ENCODE results near the gene STXBP4.

STXBP4 gene

GRCh38 chr17:55122114-55122513, 153.5 kb downstream of the STXBP4 start (continued):
- TF ChIP-seq ARNTL (CRISPR knock-in tag; IDR thresholded peaks at IDR 0.05; ENCODE audit: borderline replicate concordance, low read depth) = no peak
- TF ChIP-seq RARB (CRISPR knock-in tag; IDR thresholded peaks at IDR 0.05) = no peak
- TF ChIP-seq CREB5 (CRISPR knock-in tag; IDR thresholded peaks at IDR 0.05; ENCODE audit: low read depth) = no peak
- TF ChIP-seq POU6F1 (CRISPR knock-in tag; IDR thresholded peaks at IDR 0.05; ENCODE audit: borderline replicate concordance, low read depth) = no peak
- no peak for TF ChIP-seq ZC3H10 (CRISPR knock-in tag; IDR thresholded peaks at IDR 0.05)
- TF ChIP-seq ZNF70 (CRISPR knock-in tag; IDR thresholded peaks at IDR 0.05) = no peak
- no peak for TF ChIP-seq OSR1 (CRISPR knock-in tag; IDR thresholded peaks at IDR 0.05)
- TF ChIP-seq ZNF565 (CRISPR knock-in tag; conservative IDR thresholded peaks at IDR 0.05; ENCODE audit: low read depth) = no peak
- no peak for TF ChIP-seq BACH2 (CRISPR knock-in tag; IDR thresholded peaks at IDR 0.05; ENCODE audit: borderline replicate concordance)
- no peak for TF ChIP-seq CSDC2 (CRISPR knock-in tag; IDR thresholded peaks at IDR 0.05)

- TF ChIP-seq ZNF70 (CRISPR knock-in tag; IDR thresholded peaks at IDR 0.05) = no peak
- TF ChIP-seq SNAI2 (CRISPR knock-in tag; IDR thresholded peaks at IDR 0.05) = no peak
- no peak for TF ChIP-seq PPARA (CRISPR knock-in tag; IDR thresholded peaks at IDR 0.05; ENCODE audit: borderline replicate concordance)
- TF ChIP-seq ZNF565 (CRISPR knock-in tag; conservative IDR thresholded peaks at IDR 0.05; ENCODE audit: low read depth) = no peak
- TF ChIP-seq PATZ1 (CRISPR knock-in tag; IDR thresholded peaks at IDR 0.05; ENCODE audit: borderline replicate concordance) = no peak
- no peak for TF ChIP-seq ZC3H10 (CRISPR knock-in tag; IDR thresholded peaks at IDR 0.05)
- TF ChIP-seq ESRRG (CRISPR knock-in tag; IDR thresholded peaks at IDR 0.05) = no peak
- TF ChIP-seq ZNF8 (CRISPR knock-in tag; IDR thresholded peaks at IDR 0.05) = no peak
- no peak for TF ChIP-seq TOX (CRISPR knock-in tag; IDR thresholded peaks at IDR 0.05; ENCODE audit: borderline replicate concordance)
- TF ChIP-seq OSR1 (CRISPR knock-in tag; IDR thresholded peaks at IDR 0.05) = no peak
- no peak for TF ChIP-seq ZFP30 (CRISPR knock-in tag; IDR thresholded peaks at IDR 0.05)
- TF ChIP-seq CREB5 (CRISPR knock-in tag; IDR thresholded peaks at IDR 0.05; ENCODE audit: low read depth) = no peak
- TF ChIP-seq ZFP3 (CRISPR knock-in tag; IDR thresholded peaks at IDR 0.05) = no peak
- no peak for TF ChIP-seq ARNTL (CRISPR knock-in tag; IDR thresholded peaks at IDR 0.05; ENCODE audit: borderline replicate concordance, low read depth)
- no peak for TF ChIP-seq RARB (CRISPR knock-in tag; IDR thresholded peaks at IDR 0.05)
- no peak for TF ChIP-seq POU6F1 (CRISPR knock-in tag; IDR thresholded peaks at IDR 0.05; ENCODE audit: borderline replicate concordance, low read depth)
- TF ChIP-seq CSDC2 (CRISPR knock-in tag; IDR thresholded peaks at IDR 0.05) = no peak
- no peak for ATAC-seq
These were observed 156.3 kb downstream of the STXBP4 start for GRCh38 chr17:55124730-55125360.

- no peak for ATAC-seq
- no peak for TF ChIP-seq OSR1 (CRISPR knock-in tag; IDR thresholded peaks at IDR 0.05)
- TF ChIP-seq PPARA (CRISPR knock-in tag; IDR thresholded peaks at IDR 0.05; ENCODE audit: borderline replicate concordance) = no peak
- TF ChIP-seq ZFP30 (CRISPR knock-in tag; IDR thresholded peaks at IDR 0.05) = no peak
- TF ChIP-seq CSRNP3 (CRISPR knock-in tag; IDR thresholded peaks at IDR 0.05) = no peak
These were observed 165.0 kb downstream of the STXBP4 start for GRCh38 chr17:55133583-55133982.
